Thyroid gland (tissue), 4 donors: Measurements from ENCODE around the gene CD101.

Experiments used
- CTCF ChIP-seq, 6 experiments: fragments of 200-600 bp in 3 of 6; fragments of 450-650 bp in 3 of 6; sonication (generic) in 3 of 6; IDR thresholded peaks; one replicate each; pipeline ENCODE4 v1.5.1; 2016 to 2019; ENCODE audit warnings: antibody characterized with exemption in 6 of 6, mild to moderate bottlenecking in 2 of 6, inconsistent platforms in 1 of 6, moderate library complexity in 1 of 6
- POLR2A ChIP-seq, 2 donors: fragments of 450-650 bp; IDR thresholded peaks; one replicate each; pipeline ENCODE4 v1.6.1; 2017; ENCODE audit warnings: antibody characterized with exemption in 2 of 2, mild to moderate bottlenecking in 2 of 2, moderate library complexity in 1 of 2

DNA sequence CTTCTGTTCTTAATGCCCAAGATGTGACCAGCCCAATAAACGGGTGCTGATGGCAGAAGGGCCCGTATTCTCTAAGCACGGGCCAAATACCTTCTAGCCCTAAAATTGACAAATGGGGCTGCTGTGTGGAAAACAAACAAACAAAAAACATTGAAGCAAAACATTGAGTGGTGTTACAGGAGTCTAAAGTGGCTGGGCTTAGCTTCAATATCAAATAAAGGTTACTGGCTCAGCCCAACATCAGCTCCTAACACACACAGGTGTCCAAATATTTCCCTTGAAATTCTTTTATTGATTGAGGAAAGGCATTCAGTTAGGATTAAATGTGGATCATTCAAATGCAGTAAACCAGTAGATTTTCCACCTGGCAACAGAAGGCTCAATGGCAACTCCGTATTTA is 45.2 kb downstream of the CD101 start:
- TF ChIP-seq POLR2A (IDR thresholded peaks at IDR 0.05) (no peak), CTCF (IDR thresholded peaks at IDR 0.05) (no peak)
